GM19240 (cell line): ENCODE data around the gene ZFP2.

ENCODE experiments used
- DNase-seq: peaks from one replicate; pipeline ENCODE4 v3.0.0; 2011; ENCODE audit warnings: low spot score; ENCODE audit not compliant: insufficient read length

The ZFP2 gene

GRCh38 chr5:178981381-178981780 lies 85.7 kb downstream of the ZFP2 start:
- no peak for DNase-seq
